ENCODE data around the gene ZNF117.
"Not testable (repeated sequence)": the region's sequence is repeated elsewhere in the genome, so short reads cannot be mapped to it uniquely, and the experiment has no call there.

Gene ZNF117

GRCh38 chr7:64997164-64997908, 6.5 kb upstream of the ZNF117 start:
- Histone ChIP-seq H3K4me3 (ENCODE audit: insufficient read depth, low read depth, low read length, poor library complexity, severe bottlenecking) (no peak overlapping the region), H3K36me3 (ENCODE audit: control insufficient read depth, insufficient read depth, low read length) (peaks cover 13% of the 10 kb centered on the region), H3K4me1 (ENCODE audit: control insufficient read depth, insufficient read depth, low read length, poor library complexity, severe bottlenecking) (no peaks in the 10 kb centered on the region), H3K9me3 (ENCODE audit: control insufficient read depth, low read length) (peaks cover 24% of the 10 kb centered on the region), H3K27me3 (replicated peaks; ENCODE audit: control insufficient read depth, insufficient read depth, low read length, poor library complexity, severe bottlenecking) (no peaks in the 10 kb centered on the region), H3K27ac (ENCODE audit: insufficient read depth, low read length, poor library complexity, severe bottlenecking) (no peak overlapping the region)
- DNase-seq, result no peak

- Histone ChIP-seq H3K36me3 (ENCODE audit: control insufficient read depth, insufficient read depth, low read length) (peaks cover 10% of the 10 kb centered on the region), H3K4me3 (ENCODE audit: insufficient read depth, low read depth, low read length, poor library complexity, severe bottlenecking) (no peak overlapping the region), H3K9me3 (ENCODE audit: control insufficient read depth, low read length) (peaks cover 28% of the 10 kb centered on the region), H3K27ac (ENCODE audit: insufficient read depth, low read length, poor library complexity, severe bottlenecking) (no peak overlapping the region), H3K27me3 (replicated peaks; ENCODE audit: control insufficient read depth, insufficient read depth, low read length, poor library complexity, severe bottlenecking) (no peaks in the 10 kb centered on the region), H3K4me1 (ENCODE audit: control insufficient read depth, insufficient read depth, low read length, poor library complexity, severe bottlenecking) (no peaks in the 10 kb centered on the region)
- DNase-seq, result no peak
These were observed 5.5 kb upstream of the ZNF117 start for GRCh38 chr7:64996305-64996704.

DNA sequence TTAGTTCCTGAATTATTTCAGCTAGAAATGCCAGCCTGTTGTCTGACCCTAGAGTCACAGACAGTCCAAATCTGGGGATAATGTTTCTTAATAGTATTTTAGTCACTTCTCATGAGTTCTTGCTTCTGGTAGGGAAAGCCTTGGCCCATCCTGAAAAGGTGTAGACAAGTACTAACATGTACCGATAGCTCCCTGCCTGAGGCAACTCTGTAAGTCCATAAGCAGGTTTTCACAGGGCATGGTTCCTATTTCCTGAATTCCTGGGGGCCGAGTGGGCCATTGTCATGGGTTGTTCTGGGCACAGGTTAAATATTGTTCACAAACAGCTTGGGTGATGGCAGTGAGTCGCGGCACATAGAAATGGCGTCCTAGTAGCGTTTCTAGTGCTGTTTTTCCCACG, 3.1 kb upstream of the ZNF117 start:
- H3K36me3 ChIP-seq (ENCODE audit: control insufficient read depth, insufficient read depth, low read length), result peaks cover 4% of the 10 kb centered on the region
- peaks cover 28% of the 10 kb centered on the region for H3K9me3 ChIP-seq (ENCODE audit: control insufficient read depth, low read length)
- no peak for DNase-seq
- H3K27ac ChIP-seq (ENCODE audit: insufficient read depth, low read length, poor library complexity, severe bottlenecking), result no peak overlapping the region
- no peaks in the 10 kb centered on the region for H3K27me3 ChIP-seq (replicated peaks; ENCODE audit: control insufficient read depth, insufficient read depth, low read length, poor library complexity, severe bottlenecking)
- H3K4me1 ChIP-seq (ENCODE audit: control insufficient read depth, insufficient read depth, low read length, poor library complexity, severe bottlenecking), result no peaks in the 10 kb centered on the region
- H3K4me3 ChIP-seq (ENCODE audit: insufficient read depth, low read depth, low read length, poor library complexity, severe bottlenecking), result no peak overlapping the region

- peaks cover 28% of the 10 kb centered on the region for H3K9me3 ChIP-seq (ENCODE audit: control insufficient read depth, low read length)
- H3K4me1 ChIP-seq (ENCODE audit: control insufficient read depth, insufficient read depth, low read length, poor library complexity, severe bottlenecking), result no peaks in the 10 kb centered on the region
- no peak overlapping the region for H3K4me3 ChIP-seq (ENCODE audit: insufficient read depth, low read depth, low read length, poor library complexity, severe bottlenecking)
- DNase-seq, result no peak
- H3K36me3 ChIP-seq (ENCODE audit: control insufficient read depth, insufficient read depth, low read length), result no peaks in the 10 kb centered on the region
- H3K27me3 ChIP-seq (replicated peaks; ENCODE audit: control insufficient read depth, insufficient read depth, low read length, poor library complexity, severe bottlenecking), result no peaks in the 10 kb centered on the region
- no peak overlapping the region for H3K27ac ChIP-seq (ENCODE audit: insufficient read depth, low read length, poor library complexity, severe bottlenecking)
These were observed 2.1 kb upstream of the ZNF117 start for GRCh38 chr7:64992971-64993370.

DNA sequence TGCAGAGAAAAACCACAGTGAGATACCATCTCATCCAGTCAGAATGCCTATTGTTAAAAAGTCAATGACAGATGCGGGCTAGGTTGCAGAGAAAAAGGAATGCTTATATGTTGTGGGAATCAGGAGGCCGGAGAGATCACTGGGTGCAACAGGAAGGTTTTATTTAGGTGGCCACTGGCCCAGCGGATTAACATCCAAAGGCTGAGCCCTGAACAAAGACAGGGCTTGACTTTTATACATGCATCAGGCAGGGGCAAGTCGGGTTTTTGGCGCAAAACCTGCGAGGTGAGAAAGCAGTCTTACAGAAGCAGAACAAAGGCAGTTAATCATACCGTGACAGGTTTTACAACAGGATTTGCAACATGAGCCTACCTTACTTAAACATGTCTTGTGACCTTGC, 620 bp downstream of the ZNF117 start:
- no peak overlapping the region for H3K27ac ChIP-seq (ENCODE audit: insufficient read depth, low read length, poor library complexity, severe bottlenecking)
- no peak for DNase-seq
- no peaks in the 10 kb centered on the region for H3K36me3 ChIP-seq (ENCODE audit: control insufficient read depth, insufficient read depth, low read length)
- H3K4me1 ChIP-seq (ENCODE audit: control insufficient read depth, insufficient read depth, low read length, poor library complexity, severe bottlenecking), result no peaks in the 10 kb centered on the region
- no peak overlapping the region for H3K4me3 ChIP-seq (ENCODE audit: insufficient read depth, low read depth, low read length, poor library complexity, severe bottlenecking)
- peaks cover 17% of the 10 kb centered on the region for H3K9me3 ChIP-seq (ENCODE audit: control insufficient read depth, low read length)
- no peaks in the 10 kb centered on the region for H3K27me3 ChIP-seq (replicated peaks; ENCODE audit: control insufficient read depth, insufficient read depth, low read length, poor library complexity, severe bottlenecking)

DNA sequence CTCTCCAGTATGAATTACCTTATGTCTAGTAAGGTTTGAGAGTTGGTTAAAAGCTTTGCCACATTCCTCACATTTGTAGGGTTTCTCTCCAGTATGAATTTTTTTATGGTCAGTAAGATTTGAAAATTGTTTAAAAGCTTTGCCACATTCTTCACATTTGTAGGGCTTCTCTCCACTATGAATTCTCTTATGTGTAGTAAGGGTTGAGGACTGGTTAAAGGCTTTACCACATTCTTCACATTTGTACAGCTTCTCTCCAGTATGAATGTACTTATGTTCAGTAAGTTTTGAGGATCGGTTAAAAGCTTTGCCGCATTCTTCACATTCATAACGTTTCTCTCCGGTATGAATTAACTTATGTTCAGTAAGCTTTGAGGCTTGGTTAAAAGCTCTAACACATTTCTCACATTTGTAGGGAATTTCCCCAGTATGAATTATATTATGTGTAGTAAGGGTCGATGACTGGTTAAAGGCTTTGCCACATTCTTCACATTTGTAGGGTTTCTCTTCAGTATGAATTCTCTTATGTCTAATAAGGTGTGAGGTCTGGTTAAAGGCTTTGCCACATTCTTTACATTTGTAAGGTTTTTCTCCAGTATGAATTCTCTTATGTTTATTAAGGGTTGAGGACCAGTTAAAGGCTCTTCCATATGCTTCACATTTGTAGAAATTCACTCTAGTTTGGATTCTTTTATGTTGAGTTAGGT, 12.2 kb downstream of the ZNF117 start:
- peaks cover 26% of the 10 kb centered on the region for H3K9me3 ChIP-seq (ENCODE audit: control insufficient read depth, low read length)
- H3K27ac ChIP-seq (ENCODE audit: insufficient read depth, low read length, poor library complexity, severe bottlenecking), result no peak overlapping the region
- no peak for DNase-seq
- no peaks in the 10 kb centered on the region for H3K4me1 ChIP-seq (ENCODE audit: control insufficient read depth, insufficient read depth, low read length, poor library complexity, severe bottlenecking)
- no peak overlapping the region for H3K4me3 ChIP-seq (ENCODE audit: insufficient read depth, low read depth, low read length, poor library complexity, severe bottlenecking)
- H3K27me3 ChIP-seq (replicated peaks; ENCODE audit: control insufficient read depth, insufficient read depth, low read length, poor library complexity, severe bottlenecking), result no peaks in the 10 kb centered on the region
- H3K36me3 ChIP-seq (ENCODE audit: control insufficient read depth, insufficient read depth, low read length), result peaks cover 28% of the 10 kb centered on the region

- Histone ChIP-seq H3K9me3 (ENCODE audit: control insufficient read depth, low read length) (no peaks in the 10 kb centered on the region), H3K4me1 (ENCODE audit: control insufficient read depth, insufficient read depth, low read length, poor library complexity, severe bottlenecking) (no peaks in the 10 kb centered on the region), H3K36me3 (ENCODE audit: control insufficient read depth, insufficient read depth, low read length) (no peaks in the 10 kb centered on the region), H3K27ac (ENCODE audit: insufficient read depth, low read length, poor library complexity, severe bottlenecking) (no peak overlapping the region), H3K27me3 (replicated peaks; ENCODE audit: control insufficient read depth, insufficient read depth, low read length, poor library complexity, severe bottlenecking) (no peaks in the 10 kb centered on the region), H3K4me3 (ENCODE audit: insufficient read depth, low read depth, low read length, poor library complexity, severe bottlenecking) (no peak overlapping the region)
- DNase-seq, result no peak
These were observed 25.2 kb downstream of the ZNF117 start for GRCh38 chr7:64965594-64965993.

DNA sequence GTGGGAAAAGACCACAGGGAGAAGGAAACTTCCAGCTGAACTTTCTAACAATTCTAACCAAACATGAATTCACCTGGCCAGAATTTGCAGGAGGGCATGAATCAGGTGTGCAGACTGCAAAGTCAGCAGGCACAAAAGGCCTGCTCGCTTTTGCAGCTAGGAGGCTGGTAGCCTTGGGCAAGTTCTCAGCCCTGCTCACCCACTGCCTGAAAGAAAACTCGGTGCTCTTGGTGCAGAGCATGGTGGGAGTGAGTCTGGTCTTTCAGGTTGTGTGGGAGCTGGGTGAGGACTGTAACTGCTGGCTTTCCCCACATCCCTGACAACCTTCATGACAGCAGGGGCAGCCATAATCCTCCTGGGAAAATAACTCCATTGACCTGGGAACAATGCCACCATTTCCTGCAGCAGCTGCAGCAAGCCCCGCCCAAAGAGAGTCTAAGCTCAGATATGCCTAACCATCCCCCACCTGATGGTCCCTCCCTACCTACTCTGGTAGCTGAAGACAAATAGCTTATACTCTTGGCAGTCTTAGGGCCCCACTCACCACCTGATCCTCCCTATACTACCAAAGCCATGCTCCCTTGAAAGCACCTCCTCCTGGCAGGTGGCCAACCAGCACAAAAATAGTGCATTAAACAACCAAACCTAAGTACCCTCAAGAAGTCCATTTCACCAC, 31.6 kb downstream of the ZNF117 start:
- no peaks in the 10 kb centered on the region for H3K4me1 ChIP-seq (ENCODE audit: control insufficient read depth, insufficient read depth, low read length, poor library complexity, severe bottlenecking)
- no peaks in the 10 kb centered on the region for H3K9me3 ChIP-seq (ENCODE audit: control insufficient read depth, low read length)
- H3K36me3 ChIP-seq (ENCODE audit: control insufficient read depth, insufficient read depth, low read length), result no peaks in the 10 kb centered on the region
- no peak for DNase-seq
- H3K27ac ChIP-seq (ENCODE audit: insufficient read depth, low read length, poor library complexity, severe bottlenecking), result no peak overlapping the region
- no peak overlapping the region for H3K4me3 ChIP-seq (ENCODE audit: insufficient read depth, low read depth, low read length, poor library complexity, severe bottlenecking)
- no peaks in the 10 kb centered on the region for H3K27me3 ChIP-seq (replicated peaks; ENCODE audit: control insufficient read depth, insufficient read depth, low read length, poor library complexity, severe bottlenecking)

DNA sequence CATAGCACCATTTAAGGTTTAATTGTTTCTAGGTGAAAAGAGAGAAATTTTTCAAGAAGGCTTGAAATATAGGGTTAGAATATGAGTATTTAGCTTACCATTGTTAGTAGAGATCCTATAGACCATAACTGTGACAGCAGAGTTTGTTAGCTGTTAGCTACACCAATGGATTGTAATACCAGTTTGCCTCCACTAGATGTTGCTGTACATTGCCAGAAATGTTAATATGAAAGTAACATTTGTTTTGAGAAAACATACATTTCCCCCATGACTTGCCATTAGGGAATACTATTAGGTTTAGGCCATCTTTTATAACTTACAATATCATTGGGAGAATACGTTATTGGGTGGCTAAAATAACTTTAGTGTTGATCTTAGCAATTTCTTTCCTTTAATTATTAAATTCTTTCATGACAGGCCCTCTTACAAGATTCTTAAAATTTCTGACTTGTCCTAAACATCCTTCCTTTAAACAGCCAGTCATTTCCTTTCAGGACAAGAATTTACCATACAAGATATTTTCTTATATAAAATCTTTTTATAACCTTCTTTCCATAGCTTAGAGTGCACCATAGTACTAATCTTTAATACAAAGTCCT, 39.5 kb downstream of the ZNF117 start:
- H3K36me3 ChIP-seq (ENCODE audit: control insufficient read depth, insufficient read depth, low read length), result no peaks in the 10 kb centered on the region
- no peaks in the 10 kb centered on the region for H3K9me3 ChIP-seq (ENCODE audit: control insufficient read depth, low read length)
- H3K27ac ChIP-seq (ENCODE audit: insufficient read depth, low read length, poor library complexity, severe bottlenecking), result no peak overlapping the region
- H3K27me3 ChIP-seq (replicated peaks; ENCODE audit: control insufficient read depth, insufficient read depth, low read length, poor library complexity, severe bottlenecking), result peaks cover 13% of the 10 kb centered on the region
- H3K4me1 ChIP-seq (ENCODE audit: control insufficient read depth, insufficient read depth, low read length, poor library complexity, severe bottlenecking), result peaks cover 4% of the 10 kb centered on the region
- DNase-seq, result no peak
- H3K4me3 ChIP-seq (ENCODE audit: insufficient read depth, low read depth, low read length, poor library complexity, severe bottlenecking), result no peak overlapping the region

DNA sequence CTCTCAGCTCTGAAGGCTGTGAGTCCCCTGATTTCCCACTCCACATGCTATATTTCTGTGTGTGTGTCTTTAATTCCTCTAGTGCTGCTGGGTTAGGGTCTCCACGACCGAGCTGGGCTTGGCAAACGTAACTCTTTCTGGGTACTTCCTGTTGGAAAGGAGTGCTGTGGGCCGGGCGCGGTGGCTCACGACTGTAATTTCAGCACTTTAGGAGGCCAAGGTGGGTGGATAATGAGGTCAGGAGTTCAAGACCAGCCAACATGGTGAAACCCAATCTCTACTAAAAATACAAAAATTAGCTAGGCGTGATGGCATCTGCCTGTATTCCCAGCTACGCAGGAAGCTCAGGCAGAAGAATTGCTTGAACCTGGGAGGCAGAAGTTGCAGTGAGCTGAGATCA, 40.2 kb downstream of the ZNF117 start:
- not testable (repeated sequence) for H3K9me3 ChIP-seq (ENCODE audit: control insufficient read depth, low read length); H3K4me3 ChIP-seq (ENCODE audit: insufficient read depth, low read depth, low read length, poor library complexity, severe bottlenecking); H3K36me3 ChIP-seq (ENCODE audit: control insufficient read depth, insufficient read depth, low read length); H3K27ac ChIP-seq (ENCODE audit: insufficient read depth, low read length, poor library complexity, severe bottlenecking); H3K4me1 ChIP-seq (ENCODE audit: control insufficient read depth, insufficient read depth, low read length, poor library complexity, severe bottlenecking); DNase-seq
- peaks cover 19% of the 10 kb centered on the region for H3K27me3 ChIP-seq (replicated peaks; ENCODE audit: control insufficient read depth, insufficient read depth, low read length, poor library complexity, severe bottlenecking)

Measured in effector memory CD4-positive, alpha-beta T cell (primary cell).